K562 (cell line): ENCODE results near the gene TRIO. TPM values are rescaled to one million over a fixed set of nuclear protein-coding genes. Genes with fewer than 3 reads are reported as not detected.

Experiments used
- ATAC-seq: fragments of 200-7000 bp; cut with Tn5 transposase; 3 replicates; pipeline ENCODE4 v1.9.1; 2020; ENCODE audit warnings: moderate library complexity
- BruUV-seq: library from RNA; stranded (reverse); fragments of 400-500 nt; replicated peaks from 2 replicates; lab custom pipeline; 2021; lab: Mats Ljungman, UMichigan
- CTCF ChIA-PET: fragments of 300-600 bp; formaldehyde crosslinking; extraction: SDS; loops from one replicate; lab custom pipeline; 2021; ENCODE audit warnings: low intra/inter-chr PET ratio; lab: Yijun Ruan, JAX
- POLR2A ChIA-PET: fragments of 300-600, 350-650 bp; sonication (Branson Sonifier 250); formaldehyde crosslinking; extraction: SDS; loops from one replicate; lab custom pipeline; 2021; ENCODE audit warnings: antibody characterized with exemption, inconsistent platforms; lab: Yijun Ruan, JAX
- DNase-seq, 4 experiments: peaks; one replicate each; pipeline versions ENCODE4 v3.0.0 to v3.0.0-alpha.2; 2011 to 2018; ENCODE audit warnings: low spot score in 3 of 4, mixed read lengths in 3 of 4; ENCODE audit errors: extremely low read depth in 1 of 4
- FAIRE-seq: peaks from 2 replicates; lab custom pipeline; 2011; peaks lifted over from hg19 to GRCh38; lab: Jason Lieb, UNC
- H2AFZ ChIP-seq: 2 replicates; pipeline ENCODE4 v1.6.0; 2011; ENCODE audit warnings: low read depth, low read length, control low read depth, inconsistent platforms
- H3K27ac ChIP-seq: fragments of 200-600 bp; 3 replicates; pipeline ENCODE4 v1.8.0; 2011; ENCODE audit warnings: low read depth, mild to moderate bottlenecking, control low read depth, inconsistent platforms, low read length, moderate library complexity, mixed read lengths; ENCODE audit errors: extremely low read depth
- H3K27me3 ChIP-seq, 2 experiments: fragments of 300-600 bp in 1 of 2; 2 replicates in 1 of 2; 3 replicates in 1 of 2; pipeline versions ENCODE4 v1.6.0 to v1.8.0; 2011; ENCODE audit warnings: inconsistent platforms in 2 of 2, low read length in 2 of 2, mild to moderate bottlenecking in 1 of 2, mixed read lengths in 1 of 2, moderate library complexity in 1 of 2; ENCODE audit not compliant: control insufficient read depth in 2 of 2, insufficient read depth in 2 of 2
- H3K36me3 ChIP-seq: fragments of 300-600 bp; 3 replicates; pipeline ENCODE4 v1.8.0; 2011; ENCODE audit warnings: mild to moderate bottlenecking, low read length, inconsistent platforms; ENCODE audit not compliant: control insufficient read depth, insufficient read depth
- H3K4me1 ChIP-seq, 2 experiments: fragments of 200-600 bp in 1 of 2; replicated peaks in 1 of 2; 2 replicates in 1 of 2; 3 replicates in 1 of 2; pipeline versions ENCODE4 v1.5.1 to v1.8.0; 2011; ENCODE audit warnings: inconsistent platforms in 2 of 2, low read length in 2 of 2, mild to moderate bottlenecking in 1 of 2, mixed read lengths in 1 of 2, moderate library complexity in 1 of 2; ENCODE audit not compliant: control insufficient read depth in 2 of 2, insufficient read depth in 2 of 2
- H3K4me2 ChIP-seq: 2 replicates; pipeline ENCODE4 v1.6.1; 2011; ENCODE audit warnings: low read length, control low read depth, inconsistent platforms, mixed read lengths; ENCODE audit not compliant: insufficient read depth
- H3K4me3 ChIP-seq: fragments of 200-600 bp; sonication (generic), shearing (Covaris generic); 2 replicates; pipeline ENCODE4 v1.5.1; 2016; ENCODE audit warnings: control low read depth, inconsistent platforms
- H3K79me2 ChIP-seq: fragments of 200-600 bp; 3 replicates; pipeline ENCODE4 v1.8.0; 2011; ENCODE audit warnings: low read length, inconsistent platforms; ENCODE audit not compliant: control insufficient read depth, insufficient read depth
- H3K9ac ChIP-seq, 2 experiments: 2 replicates each; pipeline versions ENCODE4 v1.6.0 to v1.6.1; 2011; ENCODE audit warnings: low read depth in 2 of 2, low read length in 2 of 2, control low read depth in 1 of 2, inconsistent platforms in 1 of 2, mild to moderate bottlenecking in 1 of 2, mixed read lengths in 1 of 2; ENCODE audit not compliant: insufficient read depth in 1 of 2
- H3K9me1 ChIP-seq: one replicate; pipeline ENCODE4 v1.6.0; 2011; ENCODE audit warnings: inconsistent platforms, mild to moderate bottlenecking, low read length, moderate library complexity; ENCODE audit not compliant: control insufficient read depth, insufficient read depth
- H3K9me3 ChIP-seq: replicated peaks from 2 replicates; pipeline ENCODE4 v1.5.1; 2011; ENCODE audit warnings: low read depth, low read length, inconsistent platforms; ENCODE audit not compliant: control insufficient read depth, insufficient read depth
- H4K20me1 ChIP-seq: replicated peaks from 2 replicates; pipeline ENCODE4 v1.6.1; 2011; ENCODE audit warnings: low read length, inconsistent platforms, mixed read lengths; ENCODE audit not compliant: control insufficient read depth, insufficient read depth
- KLF10 ChIP-seq: fragments of 250-450 bp; sonication (Bioruptor Pico); IDR thresholded peaks from 2 replicates; pipeline ENCODE4 v1.6.1; 2021; ENCODE audit warnings: matching md5 sums
- PRDM10 ChIP-seq: fragments of 450-650 bp; IDR thresholded peaks from 2 replicates; pipeline ENCODE4 v1.6.1; 2018; ENCODE audit not compliant: partially characterized antibody
- RFX1 ChIP-seq: fragments of 450-650 bp; IDR thresholded peaks from 2 replicates; pipeline ENCODE4 v1.6.1; 2016; ENCODE audit warnings: mild to moderate bottlenecking, moderate library complexity
- WGBS: fragments of 100-300 bp; shearing (Covaris generic); methylation state at CpG from one replicate; pipeline ENCODE4 v1.1.6; 2016; ENCODE audit warnings: low coverage, mixed read lengths; ENCODE audit not compliant: insufficient coverage; ENCODE audit errors: missing lambda C conversion rate; 5-methylcytosine and 5-hydroxymethylcytosine counted together
- in situ Hi-C: fragments of 300-500 bp; cut with MboI; formaldehyde crosslinking; loops from 4 replicates; pipeline ENCODE4 v1.15.0; 2018; ENCODE audit warnings: inconsistent platforms, mixed read lengths
- intact Hi-C: fragments of 100-400 bp; cut with micrococcal nuclease; formaldehyde crosslinking; loops from 2 replicates; pipeline ENCODE4 v1.14.2; 2022
- polyA plus RNA-seq, 8 experiments: library from polyadenylated mRNA; depleted of rRNA in 4 of 8; stranded (reverse) in 5 of 8; unstranded in 3 of 8; fragments of >200 nt; fragmentation: Nextera tagmentation in 2 of 8; fragmentation: Illumina TruSeq in 1 of 8; extraction: Ambion mirVana in 2 of 8; extraction: Trizol in 1 of 8; gene quantifications; 2 replicates each; pipeline versions ENCODE4 v1.2.1 to v1.2.3, GENCODE V29; 2011 to 2014; ENCODE audit warnings: inconsistent platforms in 1 of 8, missing spikeins in 1 of 8
- total RNA-seq, 7 experiments: library from RNA; depleted of rRNA in 6 of 7; stranded (reverse); fragments of >200 nt in 6 of 7; fragmentation: Illumina TruSeq in 2 of 7; extraction: Trizol in 2 of 7; gene quantifications; 2 replicates each; pipeline versions ENCODE4 v1.2.1 to v1.2.3, GENCODE V29; 2011 to 2021; ENCODE audit warnings: low replicate concordance in 1 of 7

Gene TRIO
- total and polyA plus RNA-seq, 9 of the 15 experiments (the other 6 are each of a cell fraction or from before 2014, with no cell fraction given) = 0.24 to 5.0 (median 1.1) TPM

- no peaks in the 10 kb centered on the region for H3K79me2 ChIP-seq
- no peak overlapping the region for H3K4me3 ChIP-seq
- no peak overlapping the region for H3K27ac ChIP-seq
- no peaks in the 10 kb centered on the region for H3K4me1 ChIP-seq
- H3K9ac ChIP-seq = no peak overlapping the region
- no peaks in the 10 kb centered on the region for H3K9me3 ChIP-seq
- no peak for FAIRE-seq
- no peak overlapping the region for H2AFZ ChIP-seq
- DNase-seq = no peak
- in situ Hi-C loops = no loop called here
- POLR2A ChIA-PET = no interaction called here
- CTCF ChIA-PET = no interaction called here
- no peak for ATAC-seq
- 0% methylated on average over 5 of the region's 5 CpGs for WGBS
- H3K4me2 ChIP-seq = no peak overlapping the region
- H4K20me1 ChIP-seq = no peaks in the 10 kb centered on the region
- intact Hi-C loops = no loop called here
- no peaks in the 10 kb centered on the region for H3K9me1 ChIP-seq
- TF ChIP-seq RFX1 (no peak), PRDM10 (peak; percentile 17), KLF10 (CRISPR knock-in tag) (no peak)
- no peaks in the 10 kb centered on the region for H3K36me3 ChIP-seq
- peaks cover 0 to 16% of the 10 kb centered on the region in 2 experiments; a peak in 3 of 5 replicates for H3K27me3 ChIP-seq
- BruUV-seq = no TSS peak
Observed at GRCh38 chr5:14112998-14113652, 30.0 kb upstream of the TRIO start.
